ENCODE data around the gene SKP1. TPM values are rescaled to one million over a fixed set of nuclear protein-coding genes. Genes with fewer than 3 reads are reported as not detected.

The SKP1 gene
- total and polyA plus RNA-seq, 12 donors = 65.2 to 675 (median 483) TPM

GRCh38 chr5:134119720-134120119 is 57.0 kb downstream of the SKP1 start:
- Histone ChIP-seq H3K4me1 (peaks cover under 1 to 14% (median 5%) of the 10 kb centered on the region in 9 donors), H3K9me3 (no peaks in the 10 kb centered on the region), H3K36me3 (no peaks in the 10 kb centered on the region), H3K27me3 (peaks cover 0 to 12% (median 0%) of the 10 kb centered on the region in 7 donors), H3K4me3 (peak overlapping the region in 1 of 10 donors; percentile 14), H3K27ac (peak overlapping the region in 1 of 10 donors; percentile 53)
- DNase-seq (no peak), ATAC-seq (no peak)
- intact Hi-C loops (cut with DNase I) = no loop called here
- WGBS, 2 donors = 87% methylated on average over 12 of the region's 12 CpGs
- TF ChIP-seq, protein P1, sequence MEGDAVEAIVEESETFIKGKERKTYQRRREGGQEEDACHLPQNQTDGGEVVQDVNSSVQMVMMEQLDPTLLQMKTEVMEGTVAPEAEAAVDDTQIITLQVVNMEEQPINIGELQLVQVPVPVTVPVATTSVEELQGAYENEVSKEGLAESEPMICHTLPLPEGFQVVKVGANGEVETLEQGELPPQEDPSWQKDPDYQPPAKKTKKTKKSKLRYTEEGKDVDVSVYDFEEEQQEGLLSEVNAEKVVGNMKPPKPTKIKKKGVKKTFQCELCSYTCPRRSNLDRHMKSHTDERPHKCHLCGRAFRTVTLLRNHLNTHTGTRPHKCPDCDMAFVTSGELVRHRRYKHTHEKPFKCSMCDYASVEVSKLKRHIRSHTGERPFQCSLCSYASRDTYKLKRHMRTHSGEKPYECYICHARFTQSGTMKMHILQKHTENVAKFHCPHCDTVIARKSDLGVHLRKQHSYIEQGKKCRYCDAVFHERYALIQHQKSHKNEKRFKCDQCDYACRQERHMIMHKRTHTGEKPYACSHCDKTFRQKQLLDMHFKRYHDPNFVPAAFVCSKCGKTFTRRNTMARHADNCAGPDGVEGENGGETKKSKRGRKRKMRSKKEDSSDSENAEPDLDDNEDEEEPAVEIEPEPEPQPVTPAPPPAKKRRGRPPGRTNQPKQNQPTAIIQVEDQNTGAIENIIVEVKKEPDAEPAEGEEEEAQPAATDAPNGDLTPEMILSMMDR (IDR thresholded peaks at IDR 0.05) = no peak

DNA sequence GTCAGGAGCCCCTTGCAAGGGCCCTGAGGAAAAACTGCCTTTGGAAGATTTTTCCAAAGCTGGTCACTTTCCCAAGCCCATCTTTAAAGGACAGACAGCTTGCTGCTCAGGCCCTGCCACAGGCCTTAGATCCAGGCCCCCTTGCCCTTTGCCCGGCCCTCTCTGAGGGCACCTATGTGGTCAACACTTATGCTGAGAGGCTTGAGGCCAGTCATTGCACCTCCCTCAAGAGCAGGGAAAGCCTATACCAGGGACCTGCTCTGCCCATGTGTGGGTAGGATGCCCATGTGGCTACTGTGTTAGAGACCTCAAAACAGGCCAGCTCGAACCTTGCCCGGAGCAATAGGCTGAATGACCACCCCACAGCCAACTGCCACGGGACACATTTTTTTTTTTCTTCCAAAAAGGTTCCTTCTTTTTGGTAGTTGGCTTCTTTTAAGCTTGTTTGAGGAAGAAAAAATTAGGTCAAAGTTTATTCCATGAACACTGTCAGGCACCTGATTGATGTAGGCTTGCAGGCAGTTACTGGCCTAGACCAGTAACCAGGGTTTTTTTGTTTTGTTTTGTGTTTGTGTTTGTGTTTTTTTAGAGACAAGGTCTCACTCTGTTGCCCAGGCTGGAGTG is 58.4 kb downstream of the SKP1 start:
- Histone ChIP-seq H3K27ac (peak overlapping the region in 1 of 10 donors; percentile 64), H3K4me3 (peak overlapping the region in 1 of 10 donors; percentile 14), H3K4me1 (peaks cover 3 to 17% (median 11%) of the 10 kb centered on the region in 9 donors), H3K9me3 (no peaks in the 10 kb centered on the region), H3K27me3 (peaks cover 0 to 22% (median 6%) of the 10 kb centered on the region in 7 donors), H3K36me3 (no peaks in the 10 kb centered on the region)
- ATAC-seq = no peak
- DNase-seq = no peak
- TF ChIP-seq, protein P1 (IDR thresholded peaks at IDR 0.05) = no peak
- WGBS, 2 donors = 96 to 98% methylated on average over 4 of the region's 4 CpGs
- intact Hi-C loops (cut with DNase I) = no loop called here

GRCh38 chr5:134116789-134117761 is 59.7 kb downstream of the SKP1 start:
- Histone ChIP-seq H3K4me1 (peaks cover 3 to 22% (median 14%) of the 10 kb centered on the region in 9 donors), H3K27me3 (peaks cover 0 to 35% (median 16%) of the 10 kb centered on the region in 7 donors), H3K36me3 (no peaks in the 10 kb centered on the region), H3K27ac (peak overlapping the region in 1 of 10 donors; percentile 64), H3K4me3 (peak overlapping the region in 1 of 10 donors; percentile 73), H3K9me3 (no peaks in the 10 kb centered on the region)
- WGBS, 2 donors = 89 to 90% methylated on average over 12 of the region's 12 CpGs
- intact Hi-C loops (cut with DNase I) = no loop called here
- TF ChIP-seq, protein P1 (IDR thresholded peaks at IDR 0.05) = no peak
- no peak for ATAC-seq
- no peak for DNase-seq

- H3K36me3 ChIP-seq = no peaks in the 10 kb centered on the region
- ATAC-seq = no peak
- peak overlapping the region in 1 of 10 donors; percentile 64 for H3K27ac ChIP-seq
- intact Hi-C loops (cut with DNase I) = no loop called here
- peak overlapping the region in 1 of 10 donors; percentile 73 for H3K4me3 ChIP-seq
- H3K9me3 ChIP-seq = no peaks in the 10 kb centered on the region
- WGBS, 2 donors = 90% methylated on average over 10 of the region's 10 CpGs
- TF ChIP-seq, protein P1 (IDR thresholded peaks at IDR 0.05) = no peak
- H3K27me3 ChIP-seq = peaks cover 0 to 41% (median 24%) of the 10 kb centered on the region in 7 donors
- DNase-seq = no peak
- H3K4me1 ChIP-seq = peaks cover 3 to 22% (median 14%) of the 10 kb centered on the region in 9 donors
Observed at GRCh38 chr5:134116286-134116685, 60.5 kb downstream of the SKP1 start.
